ENCODE measurements around the gene POU5F1.

POU5F1 gene

GRCh38 chr6:31138982-31139381 lies 31.5 kb downstream of the POU5F1 start, which contains the start of gene PSORS1C2:
PSORS1C2 (minus strand) TSS chr6:31139066; CDS start chr6:31139026, 40 bp downstream.
- no peak for DNase-seq

DNA sequence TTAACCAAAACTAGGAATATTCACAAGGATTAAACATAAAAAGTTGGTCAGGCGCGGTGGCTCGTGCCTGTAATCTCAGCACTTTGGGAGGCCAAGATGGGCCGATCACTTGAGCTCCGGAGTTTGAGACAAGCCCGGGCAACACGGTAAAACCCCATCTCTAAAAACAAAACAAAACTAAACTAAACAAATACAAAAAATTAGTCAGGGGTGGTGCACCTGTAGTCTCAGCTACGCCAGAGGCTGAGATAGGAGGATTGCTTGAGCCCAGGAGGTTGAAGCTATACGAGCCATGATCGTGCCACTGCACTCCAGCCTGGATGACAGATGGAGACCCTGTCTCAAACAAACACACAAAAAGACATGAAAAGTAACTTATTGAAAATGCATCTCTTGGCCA lies 34.8 kb downstream of the POU5F1 start:
- DNase-seq = no peak

- DNase-seq = no peak
Measured at GRCh38 chr6:31132806-31133205, 37.7 kb downstream of the POU5F1 start.

DNA sequence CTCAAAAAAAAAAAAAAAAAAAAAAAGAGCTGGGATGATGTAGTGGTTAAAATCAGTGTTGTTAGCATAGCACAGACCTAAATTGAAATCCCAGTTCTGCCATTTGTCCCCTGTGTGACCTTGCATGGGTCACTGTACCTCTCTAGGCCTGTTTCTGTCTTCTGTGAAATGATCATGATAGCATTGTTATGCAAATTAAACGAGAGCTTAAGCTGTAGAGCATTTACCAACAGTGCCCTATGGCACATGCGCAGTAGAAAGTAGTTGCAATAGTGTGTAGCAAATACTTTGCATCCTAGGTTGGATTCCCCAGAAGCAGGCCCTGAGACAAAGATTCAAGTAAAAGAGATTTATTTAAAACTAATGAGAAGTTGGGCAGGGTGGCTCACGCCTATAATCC lies 38.9 kb downstream of the POU5F1 start:
- no peak for DNase-seq

DNA sequence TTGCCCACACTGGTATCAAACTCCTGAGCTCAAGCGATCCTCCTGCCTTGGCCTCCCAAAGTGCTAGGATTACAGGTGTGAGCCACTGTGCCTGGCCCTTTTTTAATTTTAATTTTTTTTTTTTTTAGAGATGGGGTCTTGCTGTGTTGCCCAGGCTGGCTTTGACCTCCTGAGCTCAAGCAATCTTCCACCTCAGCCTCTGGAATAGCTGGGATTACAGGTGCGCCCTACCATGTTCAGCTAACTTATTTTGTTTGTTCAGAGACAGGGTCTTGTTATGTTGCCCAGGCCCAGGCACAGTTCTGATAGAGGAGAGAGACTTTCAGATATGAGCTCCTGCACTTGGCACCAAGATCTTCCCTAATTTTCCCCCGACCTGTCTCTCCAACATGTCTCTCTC lies 39.7 kb downstream of the POU5F1 start:
- DNase-seq = no peak

- no peak for DNase-seq
Measured at GRCh38 chr6:31129130-31129529, 41.4 kb downstream of the POU5F1 start.

DNA sequence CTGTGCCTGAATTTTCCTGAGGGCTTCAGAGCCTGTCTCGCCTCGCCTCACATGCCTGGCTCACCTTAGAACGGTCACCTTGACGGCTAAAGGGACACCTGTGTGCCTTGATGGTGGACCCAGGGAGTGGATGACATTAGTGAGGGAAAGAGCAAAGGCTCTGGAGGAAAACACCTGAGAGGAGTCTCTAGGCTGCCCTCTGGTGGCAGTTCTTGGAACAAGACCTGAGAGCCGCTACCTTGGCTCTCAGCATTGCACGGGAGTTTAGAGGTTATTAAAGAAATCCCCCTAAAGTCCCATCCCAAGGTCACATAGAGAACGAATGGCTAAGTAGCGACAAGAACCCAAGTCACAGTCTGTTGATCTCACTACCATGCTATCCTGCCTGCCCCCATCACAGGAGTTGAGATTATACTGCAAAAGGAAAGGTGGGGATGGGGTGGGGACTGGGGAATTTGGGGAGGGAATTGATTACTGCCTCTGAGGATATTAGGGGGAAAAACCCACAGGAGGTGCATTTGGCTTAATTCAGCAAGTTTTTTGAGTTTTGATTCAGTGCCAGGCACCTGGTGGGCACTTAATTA lies 42.3 kb downstream of the POU5F1 start:
- DNase-seq = no peak

GRCh38 chr6:31126396-31127175 lies 43.9 kb downstream of the POU5F1 start:
- DNase-seq = no peak

DNA sequence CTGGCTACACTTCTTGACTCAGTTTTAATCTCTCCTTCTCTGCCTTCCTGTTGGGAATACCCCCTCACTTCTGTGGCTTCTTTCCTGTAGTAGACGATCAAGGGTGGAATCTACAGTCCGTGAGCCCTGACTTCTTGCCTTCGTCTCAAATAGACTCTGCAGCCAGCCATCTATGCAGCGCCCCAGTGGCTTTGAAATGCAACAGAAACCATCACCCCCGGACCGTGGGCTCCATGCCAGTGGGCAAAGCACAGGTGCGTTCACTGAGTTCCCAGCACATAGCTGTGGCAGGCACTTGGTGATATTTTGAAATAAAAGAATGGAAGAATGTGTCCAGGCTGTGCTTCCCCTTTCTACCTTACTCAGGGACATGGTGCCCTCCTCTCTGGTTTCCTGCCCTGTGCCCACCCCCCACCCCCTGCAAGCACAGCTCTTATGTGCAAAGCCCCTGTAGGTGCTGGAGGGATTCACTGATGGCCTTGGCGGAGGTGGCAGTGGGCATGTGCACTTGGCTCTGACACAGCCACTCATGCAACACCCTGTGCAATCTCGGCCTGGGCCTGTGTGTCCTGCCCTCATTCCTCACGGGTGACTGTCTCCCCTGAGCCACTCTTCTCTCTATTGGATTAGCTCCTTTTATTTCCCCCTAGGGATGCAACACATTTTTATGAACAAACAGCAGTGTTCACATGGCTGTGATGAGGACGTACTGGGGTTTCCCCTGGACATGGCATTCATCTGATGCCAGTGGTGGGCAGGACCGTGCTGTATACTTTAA lies 44.7 kb downstream of the POU5F1 start:
- DNase-seq = no peak

DNA sequence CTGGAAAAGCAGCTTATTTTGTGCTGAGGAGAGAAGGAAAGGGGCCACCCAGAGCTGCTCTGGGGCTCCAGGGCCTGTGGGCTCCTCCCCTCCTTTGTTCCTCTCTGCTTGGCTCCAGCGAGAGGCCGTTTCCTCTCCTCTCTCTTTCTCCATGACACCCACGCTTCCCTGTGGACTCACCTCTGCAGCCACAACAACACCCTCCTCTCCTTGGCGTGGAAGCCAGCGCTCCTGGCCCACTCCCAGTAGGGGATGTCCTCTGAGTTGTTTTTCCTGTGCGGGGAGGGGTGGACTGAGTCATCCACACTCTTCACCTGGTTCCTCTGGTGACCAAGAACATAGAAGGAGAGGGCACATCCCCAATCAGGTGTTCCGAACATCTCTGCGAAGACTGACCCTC lies 45.3 kb downstream of the POU5F1 start:
- DNase-seq = no peak

- DNase-seq = no peak
Measured at GRCh38 chr6:31122791-31123706, 47.4 kb downstream of the POU5F1 start.

- DNase-seq = no peak
Measured at GRCh38 chr6:31121131-31121790, 49.2 kb downstream of the POU5F1 start.

DNA sequence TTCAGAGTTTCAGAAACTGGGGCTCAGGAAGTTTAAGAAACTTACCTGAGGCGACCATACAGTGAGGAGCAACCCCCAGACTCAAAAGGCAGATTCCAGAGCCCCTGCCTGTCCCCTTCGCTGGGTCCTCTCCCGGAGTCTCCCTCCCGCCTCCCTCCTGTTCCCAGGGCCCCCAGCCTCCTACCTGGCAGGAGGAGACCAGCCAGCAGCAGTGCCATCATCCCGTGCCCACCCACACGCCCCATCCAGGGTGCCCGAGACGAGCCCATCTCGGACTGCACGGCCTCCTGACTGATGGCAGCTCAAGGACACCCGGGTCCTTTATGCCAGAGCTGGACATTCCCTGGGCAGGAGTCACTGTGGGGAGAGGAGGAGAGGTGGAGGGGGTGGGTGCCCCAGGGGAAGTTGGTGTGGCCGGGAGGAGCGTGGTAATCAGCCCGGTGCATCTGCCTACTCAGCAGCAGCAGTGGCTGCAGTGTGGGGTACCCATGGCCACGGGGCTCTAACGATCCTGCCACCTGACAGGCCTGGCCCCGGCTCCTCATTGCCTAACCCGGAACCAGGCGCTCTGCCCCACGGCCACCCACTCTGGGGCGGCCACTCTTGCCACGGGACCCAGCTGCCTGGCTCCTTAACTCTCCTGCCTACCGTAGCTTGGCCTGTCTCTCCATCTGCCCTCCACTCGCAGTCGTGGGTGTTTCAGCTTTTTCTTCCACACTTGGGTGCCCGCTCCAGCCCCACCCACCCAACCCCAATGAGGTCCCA lies 50.1 kb downstream of the POU5F1 start, which contains the start of gene CDSN:
Gene CDSN, minus strand, starts transcription at position 296 of the 765 bp plus-strand sequence. Its CDS starts 27 bp downstream, at position 269.
- DNase-seq = no peak

DNA sequence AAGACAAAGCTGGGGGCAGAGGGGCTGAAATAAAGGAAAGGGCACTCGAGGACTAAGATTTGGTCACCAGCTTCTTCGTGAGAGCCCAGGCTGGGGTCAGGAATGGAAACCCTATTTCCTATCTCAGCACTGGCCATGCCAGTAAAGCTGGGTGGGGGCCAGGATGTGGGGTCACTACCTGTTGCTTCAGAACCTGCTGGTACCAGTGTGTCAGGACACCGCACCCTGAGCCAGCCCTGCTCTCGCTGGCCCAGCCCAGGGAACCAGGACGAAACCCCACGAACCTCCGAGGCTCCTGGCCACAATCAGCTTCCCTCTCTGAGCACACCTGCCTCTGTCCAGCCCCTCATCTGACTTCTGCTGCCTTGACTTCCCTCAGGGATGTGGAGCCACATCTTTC lies 52.3 kb downstream of the POU5F1 start:
- DNase-seq = no peak

GRCh38 chr6:31116661-31117385 lies 53.7 kb downstream of the POU5F1 start:
- DNase-seq = no peak

- no peak for DNase-seq
Measured at GRCh38 chr6:31115941-31116560, 54.4 kb downstream of the POU5F1 start.

- DNase-seq = no peak
Measured at GRCh38 chr6:31114970-31115849, 55.3 kb downstream of the POU5F1 start.

DNA sequence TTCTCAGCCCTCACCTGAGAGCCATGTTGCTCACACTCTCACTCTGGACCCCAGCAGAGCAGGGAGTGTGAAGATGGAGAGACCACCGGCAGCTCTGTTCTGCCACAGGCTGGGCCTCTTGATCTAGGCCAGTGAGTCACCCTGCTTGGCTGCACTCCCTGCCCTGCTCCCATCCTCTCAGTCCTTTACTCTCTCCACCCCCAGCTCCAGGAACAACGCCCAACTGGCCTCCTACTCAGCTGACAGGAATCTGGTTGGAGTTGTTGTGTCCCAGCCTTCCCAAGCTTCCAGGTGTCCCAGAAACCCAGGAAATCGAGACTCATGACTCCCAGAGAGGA lies 56.0 kb downstream of the POU5F1 start, which contains the start of gene PSORS1C1:
Gene PSORS1C1, plus strand, starts transcription at position 260 of the 338 bp plus-strand sequence. CDS start 14,833 bp downstream, outside the sequence.
- no peak for DNase-seq
